NCI-H1930 (cell line): ENCODE measurements around the gene OSMR.

Experiments
- DNase-seq, 2 experiments: peaks; one replicate each; lab custom pipeline; 2025; lab: John Stamatoyannopoulos, UW

OSMR gene

GRCh38 chr5:38926121-38926520 lies 80.3 kb downstream of the OSMR start:
- no peak for DNase-seq

GRCh38 chr5:38927470-38927869 lies 81.7 kb downstream of the OSMR start:
- DNase-seq, result no peak

GRCh38 chr5:38929838-38930237 lies 84.0 kb downstream of the OSMR start:
- DNase-seq, result no peak

GRCh38 chr5:38931731-38932130 lies 85.9 kb downstream of the OSMR start:
- DNase-seq, result no peak

- DNase-seq, result no peak
Measured at GRCh38 chr5:38932854-38933408, 87.1 kb downstream of the OSMR start.

GRCh38 chr5:38935437-38935836 lies 89.6 kb downstream of the OSMR start:
- no peak for DNase-seq

- no peak for DNase-seq
Measured at GRCh38 chr5:38936269-38936668, 90.5 kb downstream of the OSMR start.

- DNase-seq, result no peak
Measured at GRCh38 chr5:38938424-38938823, 92.6 kb downstream of the OSMR start.

GRCh38 chr5:38938973-38939372 lies 93.2 kb downstream of the OSMR start:
- DNase-seq, result no peak

- DNase-seq, result no peak
Measured at GRCh38 chr5:38940230-38940858, 94.5 kb downstream of the OSMR start.

- DNase-seq, result no peak
Measured at GRCh38 chr5:38941912-38942311, 96.1 kb downstream of the OSMR start.

- DNase-seq, result no peak
Measured at GRCh38 chr5:38944282-38944681, 98.5 kb downstream of the OSMR start.

GRCh38 chr5:38948501-38948900 lies 102.7 kb downstream of the OSMR start:
- DNase-seq, result no peak

GRCh38 chr5:38953426-38954012 lies 107.7 kb downstream of the OSMR start:
- no peak for DNase-seq

GRCh38 chr5:38961691-38962090 lies 115.9 kb downstream of the OSMR start:
- no peak for DNase-seq

GRCh38 chr5:38968665-38969064 lies 122.9 kb downstream of the OSMR start:
- no peak for DNase-seq

GRCh38 chr5:38978036-38978435 lies 132.2 kb downstream of the OSMR start:
- DNase-seq, result no peak

- no peak for DNase-seq
Measured at GRCh38 chr5:38979535-38979934, 133.7 kb downstream of the OSMR start.
